ENCODE measurements around the gene TIE1.

Gene TIE1

GRCh38 chr1:43273708-43274107, 27.1 kb upstream of the TIE1 start:
- no peak for TF ChIP-seq CTCF (IDR thresholded peaks at IDR 0.05; ENCODE audit: low read depth, low read length)
- H3K4me3 ChIP-seq (replicated peaks in 1 of 2; ENCODE audit: low read depth in 2 of 2, low read length in 2 of 2), result no peak overlapping the region
- DNase-seq (ENCODE audit: low read depth in 2 of 2), result no peak

GRCh38 chr1:43274125-43274803, 26.5 kb upstream of the TIE1 start:
- DNase-seq (ENCODE audit: low read depth in 2 of 2), result peak; percentile 80 to 87
- H3K4me3 ChIP-seq (replicated peaks in 1 of 2; ENCODE audit: low read depth in 2 of 2, low read length in 2 of 2), result no peak overlapping the region
- TF ChIP-seq CTCF (IDR thresholded peaks at IDR 0.05; ENCODE audit: low read depth, low read length), result no peak

- DNase-seq (ENCODE audit: low read depth in 2 of 2), result no peak
- H3K4me3 ChIP-seq (replicated peaks in 1 of 2; ENCODE audit: low read depth in 2 of 2, low read length in 2 of 2), result no peak overlapping the region
- TF ChIP-seq CTCF (IDR thresholded peaks at IDR 0.05; ENCODE audit: low read depth, low read length), result no peak
Observed at GRCh38 chr1:43274804-43275180, 26.0 kb upstream of the TIE1 start.

- TF ChIP-seq CTCF (IDR thresholded peaks at IDR 0.05; ENCODE audit: low read depth, low read length), result no peak
- no peak overlapping the region for H3K4me3 ChIP-seq (replicated peaks in 1 of 2; ENCODE audit: low read depth in 2 of 2, low read length in 2 of 2)
- DNase-seq (ENCODE audit: low read depth in 2 of 2), result no peak
Observed at GRCh38 chr1:43275826-43276620, 24.8 kb upstream of the TIE1 start.

- DNase-seq (ENCODE audit: low read depth in 2 of 2), result no peak
- H3K4me3 ChIP-seq (replicated peaks in 1 of 2; ENCODE audit: low read depth in 2 of 2, low read length in 2 of 2), result no peak overlapping the region
- no peak for TF ChIP-seq CTCF (IDR thresholded peaks at IDR 0.05; ENCODE audit: low read depth, low read length)
Observed at GRCh38 chr1:43276673-43277072, 24.1 kb upstream of the TIE1 start.

- no peak for TF ChIP-seq CTCF (IDR thresholded peaks at IDR 0.05; ENCODE audit: low read depth, low read length)
- H3K4me3 ChIP-seq (replicated peaks in 1 of 2; ENCODE audit: low read depth in 2 of 2, low read length in 2 of 2), result no peak overlapping the region
- no peak for DNase-seq (ENCODE audit: low read depth in 2 of 2)
Observed at GRCh38 chr1:43277116-43277876, 23.5 kb upstream of the TIE1 start.

Measured in cardiac fibroblast (primary cell).